Skin epidermis (tissue), 12 donors: ENCODE data around the gene DTX3.
A peak's percentile ranks its signal among the peaks of the same experiment; 100 is the strongest.
"Not testable (repeated sequence)": the region's sequence is repeated elsewhere in the genome, so short reads cannot be mapped to it uniquely, and the experiment has no call there.

Experiments
- H3K27ac ChIP-seq, 21 experiments: fragments of 200-600 bp; sonication (generic) in 11 of 21; one replicate each; pipeline ENCODE4 v1.5.0; 2020; ENCODE audit warnings: mild to moderate bottlenecking in 3 of 21, inconsistent platforms in 2 of 21, moderate library complexity in 2 of 21
- H3K4me3 ChIP-seq, 7 experiments: fragments of 200-600 bp; sonication (generic) in 2 of 7; one replicate each; pipeline ENCODE4 v1.5.0; 2020; ENCODE audit warnings: inconsistent platforms in 2 of 7, mild to moderate bottlenecking in 2 of 7, moderate library complexity in 1 of 7

DTX3 gene

GRCh38 chr12:57581802-57582201 is 22.8 kb upstream of the DTX3 start:
- H3K4me3 ChIP-seq, result no peak overlapping the region
- H3K27ac ChIP-seq, result no peak overlapping the region

- no peak overlapping the region for H3K27ac ChIP-seq
Measured at GRCh38 chr12:57582440-57582839, 22.2 kb upstream of the DTX3 start.

GRCh38 chr12:57583008-57583831 is 21.4 kb upstream of the DTX3 start:
- H3K4me3 ChIP-seq, result no peak overlapping the region

More at GRCh38 chr12:57582440-57582839, 22.2 kb upstream of the DTX3 start:
- no peak overlapping the region for H3K4me3 ChIP-seq

DNA sequence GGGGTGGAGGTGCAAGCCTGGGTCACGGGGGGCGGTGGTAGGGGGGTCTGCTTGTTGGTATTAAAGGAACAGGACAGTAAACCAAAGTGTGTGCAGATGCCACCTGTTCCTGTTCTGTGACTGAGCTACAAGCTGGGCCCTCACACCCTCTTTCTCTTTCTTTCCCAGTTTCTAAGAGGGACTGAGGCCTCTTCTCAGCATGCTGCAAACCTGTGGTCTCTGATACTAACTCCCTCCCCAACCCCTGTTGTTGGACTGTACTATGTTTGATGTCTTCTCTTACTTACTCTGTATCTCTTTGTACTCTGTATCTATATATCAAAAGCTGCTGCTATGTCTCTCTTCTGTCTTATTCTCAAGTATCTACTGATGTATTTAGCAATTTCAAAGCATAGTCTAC is 20.6 kb upstream of the DTX3 start:
- no peak overlapping the region for H3K27ac ChIP-seq
- H3K4me3 ChIP-seq, result no peak overlapping the region

More at GRCh38 chr12:57583008-57583831, 21.4 kb upstream of the DTX3 start:
- no peak overlapping the region for H3K27ac ChIP-seq

GRCh38 chr12:57584690-57585089 is 19.9 kb upstream of the DTX3 start:
- Histone ChIP-seq H3K27ac (no peak overlapping the region), H3K4me3 (no peak overlapping the region)

GRCh38 chr12:57585156-57585555 is 19.5 kb upstream of the DTX3 start:
- H3K27ac ChIP-seq, result no peak overlapping the region
- no peak overlapping the region for H3K4me3 ChIP-seq

DNA sequence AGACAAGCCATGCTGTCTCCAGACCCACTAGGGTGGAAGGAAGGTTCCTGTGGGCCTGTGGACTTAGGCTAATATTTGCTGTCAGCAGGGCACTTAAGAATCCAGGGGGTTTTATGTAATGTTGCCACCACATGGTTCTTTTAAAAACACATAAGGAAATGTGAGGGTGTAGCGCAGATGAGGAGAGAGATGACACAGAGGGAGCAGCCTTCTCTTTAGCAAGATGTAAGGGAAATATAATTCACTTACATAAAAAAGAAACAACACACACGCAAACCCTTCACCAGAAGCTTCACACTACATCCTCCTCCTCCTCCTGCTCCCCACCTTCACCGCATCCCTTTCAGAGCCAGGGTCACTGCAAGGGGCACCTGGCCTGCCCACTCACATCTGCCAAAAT is 18.5 kb upstream of the DTX3 start:
- H3K4me3 ChIP-seq, result no peak overlapping the region
- H3K27ac ChIP-seq, result no peak overlapping the region

DNA sequence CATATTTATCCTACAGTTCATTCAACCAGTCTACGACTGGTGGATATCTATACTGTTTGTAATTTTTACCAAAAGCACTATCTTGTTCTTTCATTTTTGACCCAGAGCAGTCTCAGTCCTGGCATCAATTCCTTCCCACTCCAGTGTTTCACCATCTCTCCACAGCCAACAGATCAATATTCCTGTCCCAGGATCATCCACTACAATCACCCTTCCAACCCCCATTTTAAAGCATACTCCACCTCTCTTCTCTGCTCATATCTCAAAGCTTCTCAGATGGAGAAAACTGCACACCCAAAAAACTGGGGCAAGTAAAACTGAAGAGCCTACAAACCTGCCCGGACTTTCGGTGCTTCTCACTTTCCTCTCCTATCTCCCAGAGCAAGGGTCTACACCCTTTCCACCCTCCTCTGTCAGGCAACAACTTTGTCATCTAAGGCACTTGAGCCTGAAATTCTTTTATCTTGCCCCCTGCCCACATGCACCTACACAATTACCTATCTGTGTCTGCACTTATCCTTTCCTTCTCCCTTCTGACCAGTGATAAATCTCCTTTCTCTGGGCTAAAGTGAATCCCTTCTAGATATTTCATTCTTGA is 17.7 kb upstream of the DTX3 start:
- no peak overlapping the region for H3K27ac ChIP-seq
- no peak overlapping the region for H3K4me3 ChIP-seq

GRCh38 chr12:57588951-57589610 is 15.5 kb upstream of the DTX3 start:
- H3K4me3 ChIP-seq, H3K27ac ChIP-seq: not testable (repeated sequence)

DNA sequence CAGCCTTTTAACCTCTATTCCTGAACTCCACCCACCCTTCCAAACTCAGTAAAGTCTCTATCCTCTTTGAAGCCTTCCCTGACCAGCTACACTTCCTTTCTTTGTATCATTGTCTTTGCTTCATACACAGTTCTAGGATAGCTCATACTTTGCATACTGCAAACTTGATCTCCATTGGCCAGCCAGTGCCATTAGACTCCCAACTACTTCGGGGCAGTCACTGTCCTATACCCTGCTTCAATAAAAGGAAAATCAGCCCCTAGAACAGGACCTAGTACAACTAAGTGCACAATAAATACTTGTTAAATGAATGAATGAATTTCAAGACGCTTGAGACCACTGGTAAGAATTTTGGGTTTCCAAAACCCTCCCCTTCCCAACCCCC is 14.2 kb upstream of the DTX3 start:
- peak overlapping the region; percentile 66 to 86 (median 76) for H3K4me3 ChIP-seq
- H3K27ac ChIP-seq, result peak overlapping the region in 20 of 21 experiments; percentile 52 to 86 (median 78)

- peak within 1 kb of the TSS; percentile 66 to 86 (median 76) for H3K4me3 ChIP-seq
- H3K27ac ChIP-seq, result peak within 1 kb of the TSS; percentile 41 to 86 (median 78)
Measured at GRCh38 chr12:57590864-57591781, 13.5 kb upstream of the DTX3 start, which contains the start of gene PIP4K2C. PIP4K2C (plus strand) TSS chr12:57591192; CDS start chr12:57591290, 98 bp downstream.

DNA sequence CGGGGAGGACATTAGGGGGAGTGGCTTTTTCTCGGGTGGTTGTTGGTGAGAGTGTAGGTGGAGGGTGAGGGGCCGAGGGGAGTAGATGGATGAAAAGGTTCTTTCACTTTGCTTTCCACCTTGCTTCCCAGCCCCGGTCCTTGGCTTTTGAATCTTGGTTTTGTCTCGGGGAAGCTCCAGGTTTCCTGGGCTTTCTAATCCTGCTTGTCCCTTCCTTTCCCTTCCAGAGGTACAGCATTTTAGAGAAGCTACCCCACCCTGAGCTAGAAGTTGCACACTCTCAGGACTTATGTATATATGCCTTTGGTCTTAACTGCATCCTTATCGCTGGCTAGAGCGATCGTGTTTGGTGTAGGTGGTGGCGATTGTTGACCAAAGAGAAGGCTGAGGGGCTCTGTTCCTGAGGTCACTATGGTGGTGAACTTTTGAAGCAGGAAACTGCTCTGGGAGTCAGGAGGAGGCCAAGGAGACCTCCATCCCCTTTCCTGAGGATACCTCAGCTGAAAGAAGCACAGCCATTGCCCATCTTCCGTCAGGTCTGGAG is 12.8 kb upstream of the DTX3 start:
- peak overlapping the region in 13 of 21 experiments; percentile 62 to 86 (median 78) for H3K27ac ChIP-seq
- peak overlapping the region; percentile 66 to 86 (median 76) for H3K4me3 ChIP-seq

GRCh38 chr12:57592551-57593165 is 12.0 kb upstream of the DTX3 start:
- no peak overlapping the region for H3K4me3 ChIP-seq

DNA sequence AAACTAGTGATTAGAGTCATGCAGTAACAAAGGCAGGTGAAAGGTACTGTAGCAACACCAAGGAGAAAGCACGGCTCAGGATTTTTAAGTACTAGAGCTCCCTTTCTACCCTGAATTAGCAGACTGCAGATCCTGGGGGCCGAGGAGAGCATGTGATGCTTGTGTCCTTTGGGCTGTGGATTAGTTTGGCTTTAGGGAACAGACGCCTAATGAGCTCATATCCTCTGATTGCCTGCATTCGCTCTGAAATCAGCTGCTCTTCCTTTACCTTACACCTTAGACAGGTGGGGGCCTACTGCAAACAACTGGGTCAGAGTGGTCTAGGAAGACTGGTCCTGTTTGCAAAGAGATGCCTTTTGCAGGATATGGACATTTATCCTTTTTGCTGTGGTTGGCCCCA is 11.4 kb upstream of the DTX3 start:
- Histone ChIP-seq H3K4me3 (no peak overlapping the region), H3K27ac (no peak overlapping the region)

More at GRCh38 chr12:57592551-57593165, 12.0 kb upstream of the DTX3 start:
- no peak overlapping the region for H3K27ac ChIP-seq

- H3K27ac ChIP-seq, result no peak overlapping the region
Measured at GRCh38 chr12:57600395-57600794, 4.2 kb upstream of the DTX3 start.

GRCh38 chr12:57602544-57602943 is 2.1 kb upstream of the DTX3 start:
- Histone ChIP-seq H3K27ac (peak overlapping the region in 1 of 21 experiments; percentile 89), H3K4me3 (no peak overlapping the region)

More at GRCh38 chr12:57600395-57600794, 4.2 kb upstream of the DTX3 start:
- no peak overlapping the region for H3K4me3 ChIP-seq

- Histone ChIP-seq H3K4me3 (no peak overlapping the region), H3K27ac (peak overlapping the region in 8 of 21 experiments; percentile 20 to 91 (median 88))
Measured at GRCh38 chr12:57603324-57603723, 1.3 kb upstream of the DTX3 start.

GRCh38 chr12:57603815-57604453 is 690 bp upstream of the DTX3 start:
- Histone ChIP-seq H3K4me3 (peak overlapping the region; percentile 43 to 80 (median 55)), H3K27ac (peak overlapping the region in 20 of 21 experiments; percentile 53 to 91 (median 86))
